ENCODE measurements around the gene UPB1.

The UPB1 gene

GRCh38 chr22:24565077-24565476 is 69.9 kb downstream of the UPB1 start:
- TF ChIP-seq, protein P1, sequence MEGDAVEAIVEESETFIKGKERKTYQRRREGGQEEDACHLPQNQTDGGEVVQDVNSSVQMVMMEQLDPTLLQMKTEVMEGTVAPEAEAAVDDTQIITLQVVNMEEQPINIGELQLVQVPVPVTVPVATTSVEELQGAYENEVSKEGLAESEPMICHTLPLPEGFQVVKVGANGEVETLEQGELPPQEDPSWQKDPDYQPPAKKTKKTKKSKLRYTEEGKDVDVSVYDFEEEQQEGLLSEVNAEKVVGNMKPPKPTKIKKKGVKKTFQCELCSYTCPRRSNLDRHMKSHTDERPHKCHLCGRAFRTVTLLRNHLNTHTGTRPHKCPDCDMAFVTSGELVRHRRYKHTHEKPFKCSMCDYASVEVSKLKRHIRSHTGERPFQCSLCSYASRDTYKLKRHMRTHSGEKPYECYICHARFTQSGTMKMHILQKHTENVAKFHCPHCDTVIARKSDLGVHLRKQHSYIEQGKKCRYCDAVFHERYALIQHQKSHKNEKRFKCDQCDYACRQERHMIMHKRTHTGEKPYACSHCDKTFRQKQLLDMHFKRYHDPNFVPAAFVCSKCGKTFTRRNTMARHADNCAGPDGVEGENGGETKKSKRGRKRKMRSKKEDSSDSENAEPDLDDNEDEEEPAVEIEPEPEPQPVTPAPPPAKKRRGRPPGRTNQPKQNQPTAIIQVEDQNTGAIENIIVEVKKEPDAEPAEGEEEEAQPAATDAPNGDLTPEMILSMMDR (IDR thresholded peaks at IDR 0.05): no peak

DNA sequence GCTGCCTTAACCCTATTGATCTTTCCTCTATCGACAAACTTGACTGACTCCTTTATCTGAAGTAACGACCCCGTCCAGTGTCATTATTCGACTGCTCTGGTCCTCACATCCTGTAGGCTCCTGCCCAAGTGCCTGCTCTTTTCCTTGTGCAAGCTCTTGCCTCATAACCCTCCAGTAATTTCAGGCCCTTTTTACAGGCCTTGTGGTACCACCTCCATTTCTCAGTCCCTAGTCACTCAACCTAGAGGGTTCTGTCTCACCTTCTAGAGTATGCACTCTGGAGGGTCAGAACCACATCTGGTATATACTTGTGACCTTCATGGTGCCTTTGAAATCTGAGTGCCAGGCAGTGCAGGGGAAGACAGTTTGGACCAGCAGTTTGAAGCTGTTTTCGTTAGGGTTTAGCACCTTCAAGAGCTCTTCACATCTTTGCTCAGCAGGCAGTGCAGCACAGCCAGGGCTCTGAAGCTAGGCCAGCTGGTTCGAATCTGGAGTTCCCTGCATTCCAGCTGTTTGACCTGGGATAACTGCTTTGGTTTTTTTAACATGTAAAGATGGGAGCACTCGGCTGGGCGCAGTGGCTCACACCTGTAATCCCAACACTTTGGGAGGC is 71.9 kb downstream of the UPB1 start:
- TF ChIP-seq, protein P1 (IDR thresholded peaks at IDR 0.05): no peak

DNA sequence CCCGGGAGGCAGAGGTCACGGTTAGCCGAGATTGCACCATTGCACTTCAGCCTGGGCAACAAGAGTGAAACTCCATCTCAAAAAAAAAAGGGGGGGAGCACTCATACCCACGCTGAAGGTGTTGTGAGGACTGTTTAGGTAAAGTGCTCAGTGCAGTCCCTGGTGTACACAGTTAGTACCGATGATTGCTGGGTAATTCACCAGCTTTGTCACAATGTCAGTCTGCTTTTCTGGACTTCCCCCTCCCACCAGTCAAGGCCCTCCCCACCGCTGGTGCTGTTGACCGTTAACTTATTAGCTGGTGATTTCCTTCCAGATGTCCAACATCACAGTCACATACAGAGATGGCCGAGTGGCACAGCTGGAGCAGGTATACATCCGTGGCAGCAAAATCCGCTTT is 72.5 kb downstream of the UPB1 start:
- TF ChIP-seq, protein P1 (IDR thresholded peaks at IDR 0.05): no peak

DNA sequence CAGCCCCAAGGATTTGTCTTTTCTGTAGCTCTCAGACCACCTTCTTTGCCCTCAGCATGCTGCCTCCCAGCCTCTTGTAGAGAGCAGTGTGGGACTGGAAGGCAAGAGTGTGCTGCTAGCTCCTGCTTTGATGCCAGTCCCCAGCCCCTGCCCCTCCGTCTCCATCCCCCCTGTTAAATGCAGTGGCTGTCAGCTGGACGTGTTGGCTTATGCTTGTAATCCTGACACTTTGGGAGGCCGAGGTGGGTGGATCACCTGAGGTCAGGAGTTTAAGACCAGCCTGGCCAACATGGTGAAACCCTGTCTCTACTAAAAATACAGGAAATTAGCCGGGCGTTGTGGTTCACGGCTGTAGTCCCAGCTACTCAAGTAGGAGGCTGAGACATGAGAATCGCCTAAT is 76.1 kb downstream of the UPB1 start:
- TF ChIP-seq, protein P1 (IDR thresholded peaks at IDR 0.05): no peak

GRCh38 chr22:24576778-24577177 is 81.6 kb downstream of the UPB1 start:
- TF ChIP-seq, protein P1 (IDR thresholded peaks at IDR 0.05): no peak

All from LNCAP (cell line).